GM19025 (cell line): ENCODE measurements around the gene ZFP69B.
A peak's percentile ranks its signal among the peaks of the same experiment; 100 is the strongest.
"Not testable (repeated sequence)": the region's sequence is repeated elsewhere in the genome, so short reads cannot be mapped to it uniquely, and the experiment has no call there.

Experiments
- ATAC-seq: cut with Tn5 transposase; IDR thresholded peaks from one replicate; pipeline ENCODE4 v1.9.1; 2021; ENCODE audit warnings: mild to moderate bottlenecking, low read depth, moderate library complexity; ENCODE audit not compliant: unreplicated experiment

The ZFP69B gene

DNA sequence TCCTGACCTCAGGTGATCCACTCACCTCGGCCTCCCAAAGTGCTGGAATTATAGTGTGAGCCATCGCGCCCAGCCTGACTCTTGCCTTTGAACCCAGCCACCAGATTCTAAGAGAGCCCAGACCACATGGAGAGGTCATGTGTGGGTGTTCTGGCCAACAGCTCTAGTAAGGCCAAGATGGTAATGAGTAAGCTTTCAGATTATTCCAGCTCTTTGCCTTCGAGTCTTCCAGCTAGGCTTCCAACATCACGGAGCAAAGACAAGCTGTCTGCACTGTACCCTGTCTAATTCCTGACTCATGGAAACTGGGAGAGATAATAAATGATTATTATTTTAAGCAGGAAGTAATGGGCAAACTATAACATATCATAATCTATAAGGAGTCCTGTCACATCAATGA lies 14.8 kb upstream of the ZFP69B start:
- ATAC-seq: no peak

DNA sequence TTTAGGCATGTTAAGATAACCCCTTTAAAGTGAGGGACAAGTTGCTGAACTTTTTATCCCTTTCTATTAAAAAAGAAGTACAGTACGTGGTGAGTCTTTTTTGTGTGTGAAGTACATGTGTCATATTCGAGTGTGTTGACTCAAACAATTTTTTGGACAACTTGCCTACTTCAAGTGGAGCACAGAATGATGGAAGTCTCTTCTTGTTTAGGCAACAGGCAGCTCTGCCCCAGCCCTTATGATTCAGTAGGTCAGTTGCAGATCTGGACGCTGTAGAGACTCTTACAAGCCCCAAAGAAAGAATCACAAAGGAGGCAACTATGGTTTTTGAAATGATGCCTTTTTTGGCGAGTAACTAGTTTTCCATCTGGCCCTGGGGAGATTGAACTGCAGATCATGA lies 14.4 kb upstream of the ZFP69B start:
- no peak for ATAC-seq

DNA sequence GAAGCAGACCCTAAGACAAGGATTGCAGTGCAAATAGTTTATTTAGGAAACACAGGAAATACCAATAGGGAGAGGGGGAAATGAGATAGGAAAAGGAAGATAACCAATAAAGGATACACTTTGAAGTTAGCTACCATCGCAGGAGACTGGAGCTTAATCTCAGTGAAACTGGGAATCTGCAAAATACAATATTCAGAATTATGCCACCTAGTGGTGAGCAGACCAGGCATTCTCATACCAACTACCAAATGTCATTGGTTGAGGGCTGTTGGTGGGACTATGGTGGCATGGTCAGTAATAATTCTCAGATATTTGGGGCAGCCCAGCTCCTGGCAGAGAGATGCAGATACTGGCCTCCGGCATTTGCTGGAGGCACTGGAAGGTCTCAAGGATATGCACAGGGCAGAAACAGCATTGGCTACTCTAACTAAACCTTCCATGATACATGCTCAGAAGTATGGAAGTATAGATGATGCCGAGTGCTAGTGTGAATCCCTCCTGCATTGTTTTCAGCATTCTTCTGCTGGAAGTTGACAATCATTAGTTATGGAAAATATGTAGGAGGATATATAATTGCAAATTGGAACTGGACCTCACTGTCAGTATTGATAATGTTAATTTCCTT lies 11.8 kb upstream of the ZFP69B start:
- no peak for ATAC-seq

DNA sequence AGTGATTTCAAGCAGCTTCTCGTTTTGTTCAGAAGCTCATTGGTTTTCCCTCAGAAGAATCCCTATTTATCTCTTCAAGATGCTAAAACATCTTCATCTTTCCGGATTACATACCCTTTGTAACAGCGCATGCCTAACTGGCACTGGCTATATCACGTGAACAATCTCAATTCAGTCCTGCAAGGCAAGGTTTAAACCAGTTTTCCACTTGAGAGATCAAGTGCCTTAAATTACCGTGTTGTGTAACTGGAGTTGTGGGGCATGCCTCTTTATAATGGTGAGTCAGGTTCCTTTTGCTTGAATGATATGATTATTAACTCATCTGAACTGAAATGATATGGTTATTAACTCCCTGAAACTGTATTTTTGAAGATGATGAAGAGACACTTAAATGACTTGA lies 11.0 kb upstream of the ZFP69B start:
- ATAC-seq: no peak

GRCh38 chr1:40450495-40451237 lies 390 bp downstream of the ZFP69B start:
- ATAC-seq: no peak

DNA sequence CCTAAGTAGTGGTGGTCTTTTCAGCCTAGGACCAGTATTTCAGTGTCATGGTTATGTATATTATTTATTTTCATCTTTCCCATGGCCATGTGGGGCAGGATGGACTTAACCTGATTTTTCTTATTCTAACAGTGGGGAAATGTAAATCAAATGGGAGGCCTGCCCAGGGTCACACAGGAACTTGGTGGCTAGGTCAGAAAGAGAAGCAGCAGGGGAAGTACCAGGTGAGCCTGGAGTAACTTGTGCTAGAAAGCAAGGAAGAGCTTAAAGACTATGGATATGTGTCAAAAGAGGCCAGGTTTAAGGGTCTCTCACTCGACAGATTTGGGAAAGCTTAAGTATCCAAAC lies 936 bp downstream of the ZFP69B start:
- ATAC-seq: no peak

- ATAC-seq: no peak
These were observed 4.6 kb downstream of the ZFP69B start for GRCh38 chr1:40454873-40455272.

- ATAC-seq: no peak
These were observed 12.8 kb downstream of the ZFP69B start for GRCh38 chr1:40462956-40463590.

DNA sequence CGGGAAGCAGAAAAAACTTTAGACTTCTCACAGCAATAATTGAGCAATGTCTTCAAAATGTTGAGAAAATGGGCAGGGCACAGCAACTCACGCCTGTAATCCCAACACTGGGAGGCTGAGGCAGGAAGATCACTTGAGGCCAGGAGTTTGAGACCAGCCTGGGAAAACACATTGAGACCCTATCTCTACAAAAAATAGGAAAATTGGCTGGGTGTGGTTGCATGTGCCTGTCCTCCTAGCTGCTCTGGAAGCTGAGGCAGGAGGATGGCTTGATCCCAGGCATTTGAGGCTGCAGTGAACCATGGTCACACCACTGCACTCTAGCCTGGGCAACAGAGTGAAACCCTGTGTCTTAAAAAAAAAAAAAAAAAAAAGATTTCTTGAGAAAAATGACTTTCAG lies 19.1 kb downstream of the ZFP69B start:
- ATAC-seq: no peak

DNA sequence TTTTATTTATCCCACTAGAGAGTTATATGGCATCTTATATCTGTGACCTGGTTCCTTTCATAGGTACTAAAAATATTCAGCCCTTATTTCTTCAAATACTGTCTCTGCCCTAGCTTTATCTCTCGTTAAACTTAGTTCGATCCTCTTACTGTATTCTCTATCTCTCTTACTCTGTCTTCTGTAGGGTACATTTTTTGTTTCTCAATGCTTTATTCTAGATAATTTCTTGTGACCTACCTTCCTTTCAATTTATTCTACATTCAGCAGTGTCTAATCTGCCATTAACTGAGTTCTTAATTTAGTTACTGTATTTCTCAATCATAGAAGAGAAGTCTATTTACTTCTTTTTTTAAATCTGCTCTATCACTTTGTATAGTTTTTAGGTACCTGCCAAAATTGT lies 25.0 kb downstream of the ZFP69B start:
- ATAC-seq: no peak

DNA sequence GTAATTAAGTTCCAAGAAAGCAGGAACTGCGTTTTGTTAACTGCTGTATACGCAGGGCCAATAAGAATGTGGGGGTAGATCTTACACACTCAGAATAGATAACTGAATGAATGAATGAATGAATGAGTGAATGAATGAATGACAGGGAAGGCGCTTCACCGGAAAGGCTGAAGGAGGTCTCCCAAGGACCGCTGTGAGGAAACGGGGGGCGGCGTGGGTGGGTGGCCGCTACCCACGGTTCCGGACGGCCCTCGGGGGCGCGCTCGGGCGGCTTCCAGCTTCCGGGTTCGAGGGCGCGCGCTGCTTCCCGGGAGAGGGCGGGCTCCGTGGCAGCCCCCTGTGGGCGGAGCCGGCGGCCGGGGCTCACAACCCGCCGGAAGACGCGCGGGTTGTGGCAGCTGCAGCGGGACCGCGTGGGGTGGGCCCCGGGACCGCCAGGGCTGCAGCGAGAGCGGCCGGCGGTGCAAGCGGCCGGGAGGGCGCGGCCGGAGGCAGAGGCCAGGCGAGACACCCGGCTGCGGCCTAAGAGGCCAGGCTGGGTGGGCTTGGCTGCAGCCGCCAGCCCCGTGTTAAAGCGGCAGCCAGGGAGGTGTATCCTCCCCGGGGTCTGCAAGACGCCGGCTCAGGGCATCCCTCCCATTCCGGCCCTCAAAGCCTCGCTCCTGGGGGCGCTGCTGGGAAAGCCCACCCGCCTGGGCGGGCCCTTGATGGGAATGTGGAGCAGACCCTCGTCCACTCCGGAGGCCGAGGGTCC lies 26.8 kb downstream of the ZFP69B start, which contains the start of gene ZFP69:
TSS of gene ZFP69 (plus strand) at position 367 of the 754 bp plus-strand sequence. CDS start 2,072 bp downstream, outside the sequence.
- ATAC-seq: peak; percentile 84

DNA sequence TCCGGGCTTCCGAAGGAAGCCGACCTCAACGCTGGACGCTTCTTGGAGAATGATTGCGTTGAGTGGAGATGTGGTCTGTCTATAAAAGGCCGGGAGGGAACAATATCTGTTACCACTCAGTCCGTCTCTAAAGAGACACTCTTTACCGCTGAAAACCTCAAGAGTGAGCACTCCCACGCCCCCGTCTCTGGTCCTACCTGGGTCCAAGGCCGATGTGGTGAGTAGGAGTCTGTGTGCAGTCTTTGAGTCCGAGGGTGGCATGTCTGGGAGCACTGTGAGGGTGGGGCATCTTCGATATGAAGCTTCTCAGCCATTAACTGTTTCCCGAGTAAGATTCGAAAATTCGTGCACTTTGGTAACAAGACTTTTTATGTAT lies 27.4 kb downstream of the ZFP69B start:
- peak; percentile 34 for ATAC-seq

DNA sequence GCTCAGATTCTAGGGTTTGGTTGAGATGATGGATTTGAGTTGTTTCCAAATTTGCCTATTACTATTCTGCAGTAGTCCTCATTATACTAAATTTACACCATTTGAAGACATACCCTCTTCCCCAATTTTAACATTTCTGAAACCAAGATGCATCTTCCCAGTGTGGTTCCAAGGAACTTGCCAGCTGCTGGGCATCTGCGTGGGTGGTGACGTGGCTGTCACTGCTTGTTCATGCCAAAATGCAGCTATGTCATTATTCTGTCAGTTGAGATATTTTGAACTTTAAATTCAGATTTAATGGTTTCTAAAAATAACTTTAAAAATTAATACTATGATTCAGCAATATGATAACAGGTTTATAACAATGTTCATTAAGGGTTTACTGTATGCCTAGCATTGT lies 28.0 kb downstream of the ZFP69B start:
- no peak for ATAC-seq

DNA sequence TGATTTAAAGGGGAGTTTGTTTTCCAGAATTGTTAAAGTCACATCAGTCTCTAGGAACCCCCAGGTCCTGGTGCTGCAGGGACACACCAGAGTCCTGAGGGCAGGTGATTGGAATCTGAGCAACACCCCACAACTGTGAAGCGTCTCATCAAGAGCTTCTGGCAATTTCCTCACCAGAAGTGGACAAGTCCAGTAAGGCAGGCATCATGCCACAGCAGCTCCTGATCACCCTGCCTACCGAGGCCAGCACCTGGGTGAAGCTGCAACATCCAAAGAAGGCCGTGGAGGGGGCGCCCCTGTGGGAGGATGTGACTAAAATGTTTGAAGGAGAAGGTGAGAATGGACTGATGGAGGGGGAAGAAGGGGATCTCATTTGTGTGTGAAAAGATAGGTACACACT lies 28.9 kb downstream of the ZFP69B start:
- no peak for ATAC-seq

DNA sequence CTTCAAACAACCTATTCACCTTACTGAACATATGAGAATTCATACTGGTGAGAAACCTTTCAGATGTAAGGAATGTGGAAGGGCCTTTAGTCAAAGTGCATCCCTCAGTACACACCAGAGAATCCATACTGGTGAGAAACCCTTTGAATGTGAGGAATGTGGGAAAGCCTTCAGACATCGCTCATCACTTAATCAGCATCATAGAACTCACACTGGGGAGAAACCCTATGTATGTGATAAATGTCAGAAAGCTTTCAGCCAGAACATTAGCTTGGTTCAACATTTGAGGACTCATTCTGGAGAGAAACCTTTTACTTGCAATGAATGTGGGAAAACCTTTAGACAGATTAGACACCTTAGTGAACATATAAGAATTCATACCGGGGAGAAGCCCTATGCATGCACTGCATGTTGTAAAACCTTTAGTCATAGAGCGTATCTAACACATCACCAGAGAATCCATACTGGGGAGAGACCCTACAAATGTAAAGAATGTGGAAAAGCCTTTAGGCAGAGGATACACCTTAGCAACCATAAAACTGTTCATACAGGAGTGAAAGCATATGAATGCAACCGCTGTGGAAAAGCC lies 45.1 kb downstream of the ZFP69B start:
- no peak for ATAC-seq

GRCh38 chr1:40502651-40503050 lies 52.4 kb downstream of the ZFP69B start:
- ATAC-seq: not testable (repeated sequence)

GRCh38 chr1:40507973-40508372 lies 57.7 kb downstream of the ZFP69B start:
- no peak for ATAC-seq

- peak; percentile 81 for ATAC-seq
These were observed 58.4 kb downstream of the ZFP69B start, which contains the start of gene EXO5 for GRCh38 chr1:40508375-40509341. TSS of gene EXO5 (plus strand) at chr1:40508767. CDS start at chr1:40514545, 5,778 bp downstream.
